ENCODE data around the gene FARS2.

- TF ChIP-seq, protein P1, sequence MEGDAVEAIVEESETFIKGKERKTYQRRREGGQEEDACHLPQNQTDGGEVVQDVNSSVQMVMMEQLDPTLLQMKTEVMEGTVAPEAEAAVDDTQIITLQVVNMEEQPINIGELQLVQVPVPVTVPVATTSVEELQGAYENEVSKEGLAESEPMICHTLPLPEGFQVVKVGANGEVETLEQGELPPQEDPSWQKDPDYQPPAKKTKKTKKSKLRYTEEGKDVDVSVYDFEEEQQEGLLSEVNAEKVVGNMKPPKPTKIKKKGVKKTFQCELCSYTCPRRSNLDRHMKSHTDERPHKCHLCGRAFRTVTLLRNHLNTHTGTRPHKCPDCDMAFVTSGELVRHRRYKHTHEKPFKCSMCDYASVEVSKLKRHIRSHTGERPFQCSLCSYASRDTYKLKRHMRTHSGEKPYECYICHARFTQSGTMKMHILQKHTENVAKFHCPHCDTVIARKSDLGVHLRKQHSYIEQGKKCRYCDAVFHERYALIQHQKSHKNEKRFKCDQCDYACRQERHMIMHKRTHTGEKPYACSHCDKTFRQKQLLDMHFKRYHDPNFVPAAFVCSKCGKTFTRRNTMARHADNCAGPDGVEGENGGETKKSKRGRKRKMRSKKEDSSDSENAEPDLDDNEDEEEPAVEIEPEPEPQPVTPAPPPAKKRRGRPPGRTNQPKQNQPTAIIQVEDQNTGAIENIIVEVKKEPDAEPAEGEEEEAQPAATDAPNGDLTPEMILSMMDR (conservative IDR thresholded peaks at IDR 0.05), result no peak
- no peak for TF ChIP-seq ZFX (IDR thresholded peaks at IDR 0.05)
These were observed 418.4 kb downstream of the FARS2 start for GRCh38 chr6:5679691-5680090.
